Ovary (tissue), 9 donors: ENCODE data around the gene TTLL11. TPM values are rescaled to one million over a fixed set of nuclear protein-coding genes. Genes with fewer than 3 reads are reported as not detected.

Experiments used
- DNase-seq, 5 donors: peaks; one replicate each; pipeline ENCODE4 v3.0.0-alpha.2; 2019 to 2020
- H3K27ac ChIP-seq, 2 donors: fragments of 200-600 bp; one replicate each; pipeline versions ENCODE4 v1.5.1 to v1.8.0; 2019 to 2022
- H3K27me3 ChIP-seq: fragments of 200-600 bp; one replicate; pipeline ENCODE4 v1.8.0; 2022
- H3K36me3 ChIP-seq: fragments of 200-600 bp; sonication (generic); one replicate; pipeline ENCODE4 v1.5.1; 2019
- H3K4me1 ChIP-seq: one replicate; pipeline ENCODE4 v1.8.1; 2013; ENCODE audit warnings: mild to moderate bottlenecking, moderate library complexity; ENCODE audit not compliant: insufficient read depth
- H3K4me3 ChIP-seq: fragments of 200-600 bp; sonication (generic); one replicate; pipeline ENCODE4 v1.5.1; 2017
- H3K9me3 ChIP-seq, 2 donors: fragments of 200-600 bp in 1 of 2; sonication (generic) in 1 of 2; one replicate each; pipeline versions ENCODE4 v1.5.1 to v1.8.1; 2013 to 2019; ENCODE audit warnings: mild to moderate bottlenecking in 1 of 2, moderate library complexity in 1 of 2
- CTCF ChIP-seq, 3 donors: fragments of 450-650 bp in 2 of 3; fragments of 200-600 bp in 1 of 3; IDR thresholded peaks; one replicate each; pipeline versions ENCODE4 v1.5.1 to v1.8.0; 2016 to 2022; ENCODE audit warnings: antibody characterized with exemption in 3 of 3, mild to moderate bottlenecking in 1 of 3
- EP300 ChIP-seq: sonication (generic); formaldehyde crosslinking; IDR thresholded peaks from one replicate; pipeline ENCODE4 v1.6.1; 2017; ENCODE audit warnings: antibody characterized with exemption
- POLR2A ChIP-seq: fragments of 450-650 bp; IDR thresholded peaks from one replicate; pipeline ENCODE4 v1.6.1; 2017; ENCODE audit warnings: antibody characterized with exemption, mild to moderate bottlenecking, moderate library complexity
- WGBS, 3 donors: extraction: QIAGEN DNeasy Blood & Tissue Kit in 1 of 3; methylation state at CpG; one replicate each; pipeline versions ENCODE4 v1.1.5 to v1.1.7; 2013 to 2017; 5-methylcytosine and 5-hydroxymethylcytosine counted together
- intact Hi-C, 4 donors: fragments of 100-400 bp; cut with DNase I; formaldehyde crosslinking; loops; one replicate each; pipeline versions ENCODE4 v1.11.0 to v1.15.1; 2022 to 2023
- polyA plus RNA-seq, 2 donors: library from polyadenylated mRNA; stranded (reverse); fragments of 200-250 nt in 1 of 2; fragments of 350-450 nt in 1 of 2; fragmentation: Illumina TruSeq in 1 of 2; extraction: RNeasy Lipid Tissue Mini Kit (QIAGEN cat#74804) in 1 of 2; gene quantifications; one replicate each; pipeline ENCODE4 v1.2.3, GENCODE V29; 2013 to 2014
- total RNA-seq, 7 donors: library from RNA; depleted of rRNA in 2 of 7; stranded (reverse); fragments of >200 nt in 2 of 7; fragmentation: NEBNext Ultra II Directional in 3 of 7; extraction: Animal tissue kit (Norgen Biotek cat#: 25700) in 3 of 7; gene quantifications; one replicate each; pipeline versions ENCODE4 v1.1.0 to v1.2.4, GENCODE V29; 2016 to 2023
- donor health status: DM: no; HTN: no; CAD: no; lungs with moderate emphysema.
- donor health status: DM: no; HTN: no; CAD: no.
- donor health status: Bipolar disorder and iron deficiency.
- donor health status: DM: yes; HTN: yes; CAD: no.
- donor health status: DM: no; HTN: no; CAD: no.
- donor health status: DM: yes; HTN: yes; CAD: no.

Gene TTLL11
- total and polyA plus RNA-seq, 9 donors: 6.1 to 13.5 (median 9.2) TPM

GRCh38 chr9:121811140-121811539, 282.0 kb downstream of the TTLL11 start:
- H3K4me3 ChIP-seq: no peak overlapping the region
- WGBS, 3 donors: 92 to 93% (median 92%) methylated on average over 8 to 9 of the region's 9 CpGs
- H3K27ac ChIP-seq: no peak overlapping the region

GRCh38 chr9:121810489-121810888, 282.6 kb downstream of the TTLL11 start:
- intact Hi-C loops: no loop called here
- peaks cover 2% of the 10 kb centered on the region for H3K4me1 ChIP-seq
- no peaks in the 10 kb centered on the region for H3K36me3 ChIP-seq
- H3K27me3 ChIP-seq: no peaks in the 10 kb centered on the region
- no peaks in the 10 kb centered on the region for H3K9me3 ChIP-seq
- DNase-seq: no peak
- 88 to 95% (median 95%) methylated on average over 3 of the region's 3 CpGs for WGBS, 3 donors
- H3K27ac ChIP-seq: no peak overlapping the region
- H3K4me3 ChIP-seq: no peak overlapping the region
- no peak for TF ChIP-seq CTCF (IDR thresholded peaks at IDR 0.05)
- no peak for TF ChIP-seq POLR2A

More at GRCh38 chr9:121811140-121811539, 282.0 kb downstream of the TTLL11 start:
- DNase-seq: no peak
- no peak for TF ChIP-seq CTCF (IDR thresholded peaks at IDR 0.05)
- TF ChIP-seq EP300: no peak
- no peak for TF ChIP-seq POLR2A
- intact Hi-C loops: no loop called here
- Histone ChIP-seq H3K36me3 (no peaks in the 10 kb centered on the region), H3K4me1 (peaks cover 2% of the 10 kb centered on the region), H3K27me3 (no peaks in the 10 kb centered on the region), H3K9me3 (no peaks in the 10 kb centered on the region)

- Histone ChIP-seq H3K27ac (no peak overlapping the region), H3K36me3 (no peaks in the 10 kb centered on the region), H3K4me3 (no peak overlapping the region), H3K4me1 (peaks cover 2% of the 10 kb centered on the region), H3K27me3 (no peaks in the 10 kb centered on the region), H3K9me3 (no peaks in the 10 kb centered on the region)
- 87 to 97% (median 94%) methylated on average over 15 of the region's 15 CpGs for WGBS, 3 donors
- TF ChIP-seq CTCF (IDR thresholded peaks at IDR 0.05) (no peak), POLR2A (no peak)
- intact Hi-C loops: no loop called here
- DNase-seq: no peak
Observed at GRCh38 chr9:121809356-121810050, 283.6 kb downstream of the TTLL11 start.

- Histone ChIP-seq H3K27me3 (no peaks in the 10 kb centered on the region), H3K4me3 (no peak overlapping the region), H3K27ac (no peak overlapping the region), H3K36me3 (no peaks in the 10 kb centered on the region), H3K9me3 (no peaks in the 10 kb centered on the region), H3K4me1 (peaks cover 2% of the 10 kb centered on the region)
- no peak for DNase-seq
- no peak for TF ChIP-seq EP300
- TF ChIP-seq POLR2A: no peak
- no peak for TF ChIP-seq CTCF (IDR thresholded peaks at IDR 0.05)
- 63 to 91% (median 77%) methylated on average over 4 of the region's 4 CpGs for WGBS, 3 donors
- intact Hi-C loops: no loop called here
Observed at GRCh38 chr9:121808781-121809180, 284.3 kb downstream of the TTLL11 start.
